Spleen (tissue), 11 donors: ENCODE data around the gene CX3CR1. TPM values are rescaled to one million over a fixed set of nuclear protein-coding genes. Genes with fewer than 3 reads are reported as not detected.

Experiments used
- DNase-seq: peaks from one replicate; pipeline ENCODE4 v3.0.0-alpha.2; 2020
- H3K27ac ChIP-seq, 8 donors: fragments of 200-600 bp; sonication (generic) in 7 of 8; 1 replicate in 4 of 8; 2 replicates in 4 of 8; pipeline versions ENCODE4 v1.5.0 to v1.8.0; 2016 to 2021; ENCODE audit warnings: inconsistent platforms in 4 of 8, mild to moderate bottlenecking in 4 of 8, moderate library complexity in 1 of 8
- H3K27me3 ChIP-seq, 7 donors: fragments of 200-600 bp; sonication (generic) in 6 of 7; replicated peaks in 1 of 7; 1 replicate in 4 of 7; 2 replicates in 3 of 7; pipeline versions ENCODE4 v1.5.0 to v1.8.0; 2016 to 2021; ENCODE audit warnings: inconsistent platforms in 3 of 7, mild to moderate bottlenecking in 1 of 7
- H3K36me3 ChIP-seq, 6 donors: fragments of 200-600 bp; sonication (generic) in 5 of 6; 1 replicate in 4 of 6; 2 replicates in 2 of 6; pipeline versions ENCODE4 v1.5.0 to v1.8.0; 2016 to 2021; ENCODE audit warnings: inconsistent platforms in 2 of 6
- H3K4me1 ChIP-seq, 6 donors: fragments of 200-600 bp; sonication (generic) in 5 of 6; 1 replicate in 3 of 6; 2 replicates in 3 of 6; pipeline versions ENCODE4 v1.5.0 to v1.8.0; 2016 to 2021; ENCODE audit warnings: inconsistent platforms in 3 of 6
- H3K4me3 ChIP-seq, 8 donors: fragments of 200-600 bp; sonication (generic) in 7 of 8; 1 replicate in 4 of 8; 2 replicates in 4 of 8; pipeline versions ENCODE4 v1.5.0 to v1.8.0; 2016 to 2021; ENCODE audit warnings: inconsistent platforms in 4 of 8, mild to moderate bottlenecking in 4 of 8, moderate library complexity in 2 of 8
- H3K9me3 ChIP-seq, 8 donors: fragments of 200-600 bp; sonication (generic) in 7 of 8; 1 replicate in 4 of 8; 2 replicates in 4 of 8; pipeline versions ENCODE4 v1.5.0 to v1.8.0; 2016 to 2021; ENCODE audit warnings: inconsistent platforms in 4 of 8
- POLR2A ChIP-seq, 3 donors: fragments of 450-650 bp; IDR thresholded peaks; one replicate each; pipeline ENCODE4 v1.5.1; 2017; ENCODE audit warnings: antibody characterized with exemption in 3 of 3, mild to moderate bottlenecking in 1 of 3
- POLR2AphosphoS5 ChIP-seq, 3 donors: sonication (generic); formaldehyde crosslinking; IDR thresholded peaks; one replicate each; pipeline ENCODE4 v1.5.1; 2017; ENCODE audit warnings: antibody characterized with exemption in 3 of 3
- WGBS, 5 donors: extraction: QIAGEN DNeasy Blood & Tissue Kit in 3 of 5; methylation state at CpG; one replicate each; pipeline versions ENCODE4 v1.1.5 to v1.1.7; 2013 to 2018; 5-methylcytosine and 5-hydroxymethylcytosine counted together
- intact Hi-C: fragments of 100-400 bp; cut with DNase I; formaldehyde crosslinking; loops from one replicate; pipeline ENCODE4 v1.15.0; 2023; ENCODE audit warnings: low total_unique reads
- polyA plus RNA-seq, 3 donors: library from polyadenylated mRNA; stranded (reverse); fragments of 200-250 nt; gene quantifications; one replicate each; pipeline ENCODE4 v1.2.1, GENCODE V29; 2013
- total RNA-seq, 7 donors: library from RNA; depleted of rRNA in 3 of 7; stranded (reverse); fragments of >200 nt in 3 of 7; fragmentation: NEBNext Ultra II Directional in 4 of 7; extraction: Animal tissue kit (Norgen Biotek cat#: 25700) in 4 of 7; gene quantifications; one replicate each; pipeline versions ENCODE4 v1.1.0 to v1.2.1, GENCODE V29; 2016 to 2021
- TF ChIP-seq, protein P1 (sequence below), 11 experiments: fragments of 200-600 bp in 7 of 11; fragments of 450-650 bp in 4 of 11; sonication (generic) in 4 of 11; IDR thresholded peaks in 8 of 11; conservative IDR thresholded peaks in 3 of 11; 1 replicate in 7 of 11; 2 replicates in 4 of 11; pipeline versions ENCODE4 v1.4.0 to v1.8.0; 2016 to 2021; ENCODE audit warnings: antibody characterized with exemption in 11 of 11, inconsistent platforms in 4 of 11, mild to moderate bottlenecking in 1 of 11
- donor health status: healthy with polysubstance abuse.
- donor health status: DM: no; HTN: no; CAD: no; lungs with moderate emphysema.
- donor health status: DM: no; HTN: no; CAD: no.
- donor health status: Bipolar disorder and iron deficiency.
- donor health status: healthy.
- donor health status: DM: no; HTN: no; CAD: no.
- donor health status: DM: yes; HTN: yes; CAD: no.

The CX3CR1 gene
- total and polyA plus RNA-seq, 10 donors, result 0.09 to 15.0 (median 6.2) TPM

GRCh38 chr3:39276746-39277145 lies 3.1 kb downstream of the CX3CR1 start:
- no peak for TF ChIP-seq POLR2AphosphoS5 (IDR thresholded peaks at IDR 0.05)
- Histone ChIP-seq H3K36me3 (no peaks in the 10 kb centered on the region), H3K9me3 (no peaks in the 10 kb centered on the region), H3K4me3 (no peak overlapping the region), H3K27me3 (peaks cover 0 to 5% (median 0%) of the 10 kb centered on the region in 7 donors), H3K4me1 (peaks cover 0 to 55% (median 23%) of the 10 kb centered on the region in 6 donors), H3K27ac (peak overlapping the region in 3 of 8 donors; percentile 26 to 57 (median 47))
- no peak for DNase-seq
- intact Hi-C loops, result no loop called here

GRCh38 chr3:39275963-39276593 lies 3.8 kb downstream of the CX3CR1 start:
- no peaks in the 10 kb centered on the region for H3K9me3 ChIP-seq
- TF ChIP-seq POLR2AphosphoS5 (IDR thresholded peaks at IDR 0.05) (no peak), POLR2A (IDR thresholded peaks at IDR 0.05) (no peak)
- TF ChIP-seq, protein P1, sequence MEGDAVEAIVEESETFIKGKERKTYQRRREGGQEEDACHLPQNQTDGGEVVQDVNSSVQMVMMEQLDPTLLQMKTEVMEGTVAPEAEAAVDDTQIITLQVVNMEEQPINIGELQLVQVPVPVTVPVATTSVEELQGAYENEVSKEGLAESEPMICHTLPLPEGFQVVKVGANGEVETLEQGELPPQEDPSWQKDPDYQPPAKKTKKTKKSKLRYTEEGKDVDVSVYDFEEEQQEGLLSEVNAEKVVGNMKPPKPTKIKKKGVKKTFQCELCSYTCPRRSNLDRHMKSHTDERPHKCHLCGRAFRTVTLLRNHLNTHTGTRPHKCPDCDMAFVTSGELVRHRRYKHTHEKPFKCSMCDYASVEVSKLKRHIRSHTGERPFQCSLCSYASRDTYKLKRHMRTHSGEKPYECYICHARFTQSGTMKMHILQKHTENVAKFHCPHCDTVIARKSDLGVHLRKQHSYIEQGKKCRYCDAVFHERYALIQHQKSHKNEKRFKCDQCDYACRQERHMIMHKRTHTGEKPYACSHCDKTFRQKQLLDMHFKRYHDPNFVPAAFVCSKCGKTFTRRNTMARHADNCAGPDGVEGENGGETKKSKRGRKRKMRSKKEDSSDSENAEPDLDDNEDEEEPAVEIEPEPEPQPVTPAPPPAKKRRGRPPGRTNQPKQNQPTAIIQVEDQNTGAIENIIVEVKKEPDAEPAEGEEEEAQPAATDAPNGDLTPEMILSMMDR (IDR thresholded peaks at IDR 0.05 in 8 of 11, conservative IDR thresholded peaks at IDR 0.05 in 3 of 11), result no peak
- peaks cover 0 to 55% (median 21%) of the 10 kb centered on the region in 6 donors for H3K4me1 ChIP-seq
- no peak for DNase-seq
- intact Hi-C loops, result no loop called here
- H3K27ac ChIP-seq, result peak overlapping the region in 2 of 8 donors; percentile 5 to 14
- H3K27me3 ChIP-seq, result peaks cover 0 to 5% (median 0%) of the 10 kb centered on the region in 7 donors
- H3K4me3 ChIP-seq, result no peak overlapping the region
- WGBS, 5 donors, result 86 to 92% (median 91%) methylated on average over 3 of the region's 3 CpGs
- no peaks in the 10 kb centered on the region for H3K36me3 ChIP-seq

DNA sequence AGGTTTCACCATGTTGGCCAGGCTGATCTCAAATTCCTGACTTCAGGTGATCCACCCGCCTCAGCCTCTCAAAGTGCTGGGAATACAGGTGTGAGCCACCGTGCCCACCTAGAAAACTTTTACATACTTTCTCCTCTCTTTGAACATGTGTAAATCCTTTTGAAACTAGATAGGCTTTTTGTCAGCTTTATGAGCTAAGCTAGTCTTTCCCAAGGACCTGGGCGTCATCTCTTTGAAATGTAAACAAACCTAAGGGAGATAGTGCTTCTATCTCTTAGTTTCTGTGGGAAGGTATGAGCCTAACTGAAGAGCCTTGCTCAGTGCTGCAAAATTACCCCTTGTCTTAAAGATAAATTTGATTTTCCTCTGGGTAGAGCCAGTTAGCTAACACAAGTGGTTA lies 4.8 kb downstream of the CX3CR1 start:
- no peak overlapping the region for H3K27ac ChIP-seq
- TF ChIP-seq POLR2AphosphoS5 (IDR thresholded peaks at IDR 0.05), result no peak
- H3K27me3 ChIP-seq, result peaks cover 0 to 5% (median 0%) of the 10 kb centered on the region in 7 donors
- H3K4me1 ChIP-seq, result peaks cover 0 to 48% (median 17%) of the 10 kb centered on the region in 6 donors
- 87 to 97% (median 93%) methylated on average over 3 of the region's 3 CpGs for WGBS, 5 donors
- intact Hi-C loops, result no loop called here
- no peak for DNase-seq
- H3K9me3 ChIP-seq, result no peaks in the 10 kb centered on the region
- no peak overlapping the region for H3K4me3 ChIP-seq
- no peaks in the 10 kb centered on the region for H3K36me3 ChIP-seq

- TF ChIP-seq POLR2A (IDR thresholded peaks at IDR 0.05) (no peak), POLR2AphosphoS5 (IDR thresholded peaks at IDR 0.05) (no peak)
- TF ChIP-seq, protein P1 (IDR thresholded peaks at IDR 0.05 in 8 of 11, conservative IDR thresholded peaks at IDR 0.05 in 3 of 11), result no peak
- intact Hi-C loops, result no loop called here
- no peaks in the 10 kb centered on the region for H3K9me3 ChIP-seq
- 71 to 79% (median 75%) methylated on average over 3 of the region's 3 CpGs for WGBS, 5 donors
- H3K36me3 ChIP-seq, result no peaks in the 10 kb centered on the region
- H3K4me1 ChIP-seq, result peaks cover 0 to 50% (median 16%) of the 10 kb centered on the region in 6 donors
- peak overlapping the region in 4 of 8 donors; percentile 3 to 75 (median 65) for H3K27ac ChIP-seq
- H3K4me3 ChIP-seq, result no peak overlapping the region
- DNase-seq, result no peak
- H3K27me3 ChIP-seq, result peaks cover 0 to 5% (median 0%) of the 10 kb centered on the region in 7 donors
These were observed 6.7 kb downstream of the CX3CR1 start for GRCh38 chr3:39273119-39273518.

GRCh38 chr3:39272191-39272590 lies 7.6 kb downstream of the CX3CR1 start:
- H3K4me1 ChIP-seq, result peaks cover 0 to 57% (median 13%) of the 10 kb centered on the region in 6 donors
- TF ChIP-seq POLR2AphosphoS5 (IDR thresholded peaks at IDR 0.05), result no peak
- no peak overlapping the region for H3K4me3 ChIP-seq
- intact Hi-C loops, result no loop called here
- H3K9me3 ChIP-seq, result no peaks in the 10 kb centered on the region
- 31 to 50% (median 33%) methylated on average over 2 of the region's 2 CpGs for WGBS, 5 donors
- DNase-seq, result no peak
- H3K36me3 ChIP-seq, result no peaks in the 10 kb centered on the region
- H3K27me3 ChIP-seq, result peaks cover 0 to 2% (median 0%) of the 10 kb centered on the region in 7 donors
- peak overlapping the region in 6 of 8 donors; percentile 26 to 75 (median 61) for H3K27ac ChIP-seq
